Fibroblast of skin of back (primary cell): ENCODE results near the gene CYP46A1.
"Not testable (repeated sequence)": the region's sequence is repeated elsewhere in the genome, so short reads cannot be mapped to it uniquely, and the experiment has no call there.

Source experiments
- DNase-seq: peaks from one replicate; pipeline ENCODE4 v3.0.0-alpha.2; 2013

The CYP46A1 gene

GRCh38 chr14:99657645-99658155 is 26.4 kb upstream of the CYP46A1 start:
- no peak for DNase-seq

GRCh38 chr14:99658218-99658845 is 25.8 kb upstream of the CYP46A1 start:
- no peak for DNase-seq

GRCh38 chr14:99659333-99659741 is 24.8 kb upstream of the CYP46A1 start:
- no peak for DNase-seq

- DNase-seq: no peak
Measured at GRCh38 chr14:99660006-99660566, 24.0 kb upstream of the CYP46A1 start.

- DNase-seq: peak; percentile 72
Measured at GRCh38 chr14:99660794-99661193, 23.3 kb upstream of the CYP46A1 start.

- DNase-seq: not testable (repeated sequence)
Measured at GRCh38 chr14:99661206-99661605, 22.9 kb upstream of the CYP46A1 start.

GRCh38 chr14:99662846-99663245 is 21.3 kb upstream of the CYP46A1 start:
- no peak for DNase-seq

GRCh38 chr14:99663386-99664057 is 20.6 kb upstream of the CYP46A1 start:
- no peak for DNase-seq

GRCh38 chr14:99664058-99664936 is 19.8 kb upstream of the CYP46A1 start:
- DNase-seq: no peak

GRCh38 chr14:99664937-99665273 is 19.2 kb upstream of the CYP46A1 start:
- no peak for DNase-seq

- no peak for DNase-seq
Measured at GRCh38 chr14:99666533-99666932, 17.6 kb upstream of the CYP46A1 start.

GRCh38 chr14:99667045-99667444 is 17.1 kb upstream of the CYP46A1 start:
- no peak for DNase-seq

GRCh38 chr14:99667821-99668220 is 16.3 kb upstream of the CYP46A1 start:
- DNase-seq: no peak

GRCh38 chr14:99668307-99669295 is 15.5 kb upstream of the CYP46A1 start:
- DNase-seq: no peak

GRCh38 chr14:99670361-99671234 is 13.5 kb upstream of the CYP46A1 start:
- peak; percentile 38 for DNase-seq

- no peak for DNase-seq
Measured at GRCh38 chr14:99671235-99672224, 12.6 kb upstream of the CYP46A1 start.

- DNase-seq: no peak
Measured at GRCh38 chr14:99672506-99673304, 11.4 kb upstream of the CYP46A1 start.

- DNase-seq: no peak
Measured at GRCh38 chr14:99673305-99674063, 10.6 kb upstream of the CYP46A1 start.
